Skeletal muscle tissue (tissue), 4 donors: Measurements from ENCODE around the gene AMZ1. TPM values are rescaled to one million over a fixed set of nuclear protein-coding genes. Genes with fewer than 3 reads are reported as not detected.

Experiments used
- H3K27ac ChIP-seq: one replicate; pipeline ENCODE4 v1.7.0; 2013; ENCODE audit warnings: mild to moderate bottlenecking, low read depth, low read length, inconsistent platforms
- H3K27me3 ChIP-seq, 3 donors: one replicate each; pipeline ENCODE4 v1.7.0; 2013; ENCODE audit warnings: low read length in 3 of 3; ENCODE audit not compliant: control insufficient read depth in 3 of 3, insufficient read depth in 3 of 3
- H3K36me3 ChIP-seq, 3 donors: one replicate each; pipeline ENCODE4 v1.7.0; 2013; ENCODE audit warnings: low read length in 3 of 3; ENCODE audit not compliant: control insufficient read depth in 3 of 3, insufficient read depth in 3 of 3
- H3K4me1 ChIP-seq, 3 donors: one replicate each; pipeline ENCODE4 v1.7.0; 2013; ENCODE audit warnings: low read length in 3 of 3, mild to moderate bottlenecking in 3 of 3; ENCODE audit not compliant: control insufficient read depth in 3 of 3, insufficient read depth in 3 of 3
- H3K4me3 ChIP-seq, 3 donors: one replicate each; pipeline ENCODE4 v1.7.0; 2013; ENCODE audit warnings: low read length in 3 of 3
- H3K9ac ChIP-seq, 3 donors: one replicate each; pipeline ENCODE4 v1.7.0; 2013; ENCODE audit warnings: low read length in 3 of 3, mild to moderate bottlenecking in 3 of 3, moderate library complexity in 2 of 3, low read depth in 1 of 3
- H3K9me3 ChIP-seq, 3 donors: one replicate each; pipeline ENCODE4 v1.7.0; 2013; ENCODE audit warnings: low read length in 3 of 3; ENCODE audit not compliant: control insufficient read depth in 3 of 3
- total RNA-seq: library from RNA; depleted of rRNA; stranded (reverse); fragments of >200 nt; gene quantifications from one replicate; pipeline ENCODE4 v1.2.3, GENCODE V29; 2014
- donor health status: Osteomylitis.

Gene AMZ1
- total RNA-seq, 1 donor from 2014 or later, result under 0.01 TPM

- H3K4me1 ChIP-seq, result peaks cover 26 to 50% (median 44%) of the 10 kb centered on the region in 3 donors
Observed at GRCh38 chr7:2644220-2644561, 43.8 kb upstream of the AMZ1 start.

DNA sequence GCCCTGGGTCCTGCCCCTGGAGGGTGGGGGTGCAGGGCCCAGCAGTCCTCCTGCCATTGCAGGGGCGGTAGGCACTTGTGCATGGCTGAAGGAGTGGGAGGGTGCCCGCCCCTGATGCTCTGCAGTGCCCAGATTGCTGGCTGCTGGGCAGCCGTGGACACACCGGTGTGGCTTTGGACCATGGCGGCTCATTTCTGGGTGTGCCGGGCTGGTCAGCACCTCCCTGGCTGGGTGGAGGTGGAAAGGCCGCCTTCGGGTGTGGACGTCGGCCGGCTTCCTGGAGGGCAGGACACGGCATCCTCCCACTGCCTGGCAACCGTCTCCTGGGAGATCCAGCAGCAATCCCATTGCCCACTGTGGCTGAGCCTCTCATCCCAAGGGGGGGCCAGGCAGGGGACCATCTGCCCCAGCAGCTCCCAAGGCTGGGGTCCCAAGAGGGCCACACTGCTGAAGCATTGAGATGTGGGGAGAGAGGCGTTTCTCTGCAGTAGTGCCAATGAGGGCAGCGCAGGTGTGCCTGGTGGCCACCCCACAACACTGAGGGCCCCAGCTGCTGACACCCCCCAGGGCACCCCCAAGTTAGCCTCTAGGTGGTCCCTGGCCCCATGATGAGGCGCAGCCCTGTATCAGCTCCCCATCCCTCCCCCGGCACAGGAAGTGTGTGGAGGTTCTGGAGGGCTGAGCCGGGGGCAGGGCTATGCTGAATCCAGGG, 43.3 kb upstream of the AMZ1 start:
- Histone ChIP-seq H3K4me1 (peaks cover 22 to 45% (median 38%) of the 10 kb centered on the region in 3 donors), H3K36me3 (peaks cover 0 to 6% (median 3%) of the 10 kb centered on the region in 3 donors), H3K27me3 (no peaks in the 10 kb centered on the region), H3K27ac (no peak overlapping the region), H3K4me3 (no peak overlapping the region), H3K9me3 (no peaks in the 10 kb centered on the region), H3K9ac (no peak overlapping the region)

More at GRCh38 chr7:2644220-2644561, 43.8 kb upstream of the AMZ1 start:
- no peaks in the 10 kb centered on the region for H3K27me3 ChIP-seq
- no peak overlapping the region for H3K4me3 ChIP-seq
- no peaks in the 10 kb centered on the region for H3K9me3 ChIP-seq
- no peak overlapping the region for H3K27ac ChIP-seq
- H3K9ac ChIP-seq, result peak overlapping the region in 1 of 3 donors; percentile 3
- peaks cover 0 to 6% (median 3%) of the 10 kb centered on the region in 3 donors for H3K36me3 ChIP-seq

- Histone ChIP-seq H3K27me3 (no peaks in the 10 kb centered on the region), H3K27ac (no peak overlapping the region), H3K9me3 (no peaks in the 10 kb centered on the region), H3K4me1 (peaks cover 20 to 38% (median 32%) of the 10 kb centered on the region in 3 donors), H3K36me3 (peaks cover 0 to 6% (median 3%) of the 10 kb centered on the region in 3 donors), H3K4me3 (no peak overlapping the region), H3K9ac (no peak overlapping the region)
Observed at GRCh38 chr7:2645274-2645868, 42.6 kb upstream of the AMZ1 start.

GRCh38 chr7:2646336-2646679, 41.7 kb upstream of the AMZ1 start:
- no peaks in the 10 kb centered on the region for H3K27me3 ChIP-seq
- peaks cover 2 to 6% (median 3%) of the 10 kb centered on the region in 3 donors for H3K36me3 ChIP-seq
- peaks cover 12 to 29% (median 22%) of the 10 kb centered on the region in 3 donors for H3K4me1 ChIP-seq
- no peak overlapping the region for H3K4me3 ChIP-seq
- H3K27ac ChIP-seq, result no peak overlapping the region
- H3K9ac ChIP-seq, result no peak overlapping the region
- no peaks in the 10 kb centered on the region for H3K9me3 ChIP-seq

DNA sequence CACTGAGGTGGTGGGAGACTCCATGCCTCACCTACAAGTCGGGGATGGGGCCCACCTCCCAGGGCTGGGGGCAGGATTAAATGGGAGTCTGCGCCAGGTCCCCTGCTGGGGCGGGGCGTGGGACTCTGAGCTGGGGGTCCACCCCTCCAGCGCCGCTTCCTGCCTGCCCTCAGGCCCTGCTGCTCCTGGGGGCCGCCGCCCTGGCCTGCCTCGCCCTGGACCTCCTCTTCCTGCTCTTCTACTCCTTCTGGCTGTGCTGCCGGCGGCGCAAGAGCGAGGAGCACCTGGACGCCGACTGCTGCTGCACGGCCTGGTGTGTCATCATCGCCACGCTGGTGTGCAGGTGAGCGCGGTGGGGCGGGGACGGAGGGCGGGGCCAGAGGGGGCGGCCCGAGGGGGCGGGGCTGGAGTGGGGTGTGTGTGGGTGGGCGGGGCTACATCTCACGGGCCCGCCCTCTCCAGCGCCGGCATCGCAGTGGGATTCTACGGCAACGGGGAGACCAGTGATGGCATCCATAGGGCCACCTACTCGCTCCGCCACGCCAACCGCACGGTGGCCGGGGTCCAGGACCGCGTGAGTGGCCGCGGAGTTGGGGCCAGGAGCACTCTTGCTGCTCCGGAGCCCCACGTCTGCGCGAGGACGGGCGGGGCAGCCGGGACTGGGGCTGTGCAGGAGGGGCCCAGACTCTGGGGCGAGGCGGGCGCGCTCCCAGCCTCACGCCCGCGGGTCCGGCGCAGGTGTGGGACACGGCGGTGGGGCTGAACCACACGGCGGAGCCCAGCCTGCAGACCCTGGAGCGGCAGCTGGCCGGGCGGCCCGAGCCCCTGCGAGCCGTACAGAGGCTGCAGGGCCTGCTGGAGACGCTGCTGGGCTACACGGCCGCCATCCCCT, 41.1 kb upstream of the AMZ1 start:
- Histone ChIP-seq H3K9ac (no peak overlapping the region), H3K4me1 (peaks cover 9 to 22% (median 16%) of the 10 kb centered on the region in 3 donors), H3K36me3 (peaks cover 2 to 8% (median 3%) of the 10 kb centered on the region in 3 donors)

DNA sequence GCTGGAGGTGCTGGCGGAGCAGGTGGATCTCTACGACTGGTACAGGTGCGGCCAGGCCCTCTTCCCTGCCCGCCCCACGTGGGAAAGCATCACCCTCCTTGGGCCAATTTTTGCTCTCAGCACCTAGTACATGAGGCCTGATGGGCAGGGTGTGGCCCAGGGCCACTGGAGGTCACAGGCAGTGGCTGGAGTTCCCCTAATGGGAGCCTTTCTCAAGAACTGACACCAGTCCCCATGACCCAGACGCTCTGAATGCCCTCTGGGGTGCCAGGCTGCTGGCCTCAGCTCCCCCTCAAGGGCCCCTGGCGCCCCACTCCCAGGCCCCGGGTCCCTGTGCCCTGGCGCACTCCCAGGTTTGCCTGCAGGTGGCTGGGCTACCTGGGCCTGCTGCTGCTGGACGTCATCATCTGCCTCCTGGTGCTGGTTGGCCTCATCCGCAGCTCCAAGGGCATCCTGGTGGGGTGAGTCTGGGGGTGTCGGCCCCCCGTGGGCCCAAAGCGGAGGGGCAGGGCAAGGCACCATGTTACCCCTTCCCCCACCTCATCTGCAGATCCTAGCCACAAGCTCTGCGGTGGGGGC, 40.3 kb upstream of the AMZ1 start:
- peaks cover 2 to 10% (median 3%) of the 10 kb centered on the region in 3 donors for H3K36me3 ChIP-seq
- H3K9ac ChIP-seq, result no peak overlapping the region
- H3K9me3 ChIP-seq, result no peaks in the 10 kb centered on the region

More for the DNA sequence above, 41.1 kb upstream of the AMZ1 start:
- Histone ChIP-seq H3K27me3 (no peaks in the 10 kb centered on the region), H3K9me3 (no peaks in the 10 kb centered on the region), H3K4me3 (no peak overlapping the region), H3K27ac (no peak overlapping the region)

GRCh38 chr7:2649139-2649838, 38.7 kb upstream of the AMZ1 start:
- Histone ChIP-seq H3K9ac (no peak overlapping the region), H3K4me1 (peaks cover 2 to 12% (median 4%) of the 10 kb centered on the region in 3 donors), H3K4me3 (no peak overlapping the region), H3K36me3 (peaks cover 2 to 10% (median 3%) of the 10 kb centered on the region in 3 donors), H3K27me3 (no peaks in the 10 kb centered on the region), H3K27ac (no peak overlapping the region), H3K9me3 (no peaks in the 10 kb centered on the region)

More for the DNA sequence above, 40.3 kb upstream of the AMZ1 start:
- H3K27me3 ChIP-seq, result no peaks in the 10 kb centered on the region
- peaks cover 4 to 19% (median 12%) of the 10 kb centered on the region in 3 donors for H3K4me1 ChIP-seq
- no peak overlapping the region for H3K4me3 ChIP-seq
- no peak overlapping the region for H3K27ac ChIP-seq

DNA sequence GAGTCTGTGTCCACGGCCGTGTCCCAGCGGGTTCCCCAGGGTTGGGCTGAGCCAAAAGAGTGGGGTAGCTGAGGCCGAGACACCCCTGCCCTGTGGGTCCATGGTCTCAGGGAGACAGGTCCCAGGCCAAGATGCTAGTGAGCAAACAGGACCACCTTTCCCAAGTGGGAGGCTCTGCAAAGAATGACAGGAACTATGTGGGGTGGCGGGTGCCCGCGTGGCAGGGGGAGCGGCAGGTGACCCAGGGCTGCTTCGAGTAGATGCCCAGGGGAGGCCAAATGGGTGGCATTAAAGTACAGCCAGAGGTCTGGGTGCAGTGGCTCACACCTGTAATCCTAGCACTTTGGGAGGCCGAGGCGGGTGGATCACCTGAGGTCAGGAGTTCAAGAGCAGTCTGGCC, 38.0 kb upstream of the AMZ1 start:
- no peaks in the 10 kb centered on the region for H3K27me3 ChIP-seq
- no peaks in the 10 kb centered on the region for H3K9me3 ChIP-seq
- no peak overlapping the region for H3K4me3 ChIP-seq
- no peak overlapping the region for H3K27ac ChIP-seq
- H3K36me3 ChIP-seq, result peaks cover 2 to 10% (median 3%) of the 10 kb centered on the region in 3 donors
- H3K9ac ChIP-seq, result no peak overlapping the region
- peaks cover 0 to 5% (median 4%) of the 10 kb centered on the region in 3 donors for H3K4me1 ChIP-seq

- Histone ChIP-seq H3K9ac (no peak overlapping the region), H3K36me3 (peaks cover 2 to 10% (median 3%) of the 10 kb centered on the region in 3 donors), H3K9me3 (no peaks in the 10 kb centered on the region), H3K4me3 (no peak overlapping the region), H3K27me3 (no peaks in the 10 kb centered on the region), H3K27ac (no peak overlapping the region), H3K4me1 (peaks cover 0 to under 1% (median 0%) of the 10 kb centered on the region in 3 donors)
Observed at GRCh38 chr7:2650451-2650850, 37.6 kb upstream of the AMZ1 start.
